Measurements from ENCODE around the gene SPTBN2. TPM values are rescaled to one million over a fixed set of nuclear protein-coding genes. Genes with fewer than 3 reads are reported as not detected.

SPTBN2 gene
- total and polyA plus RNA-seq, 3 donors from 2014 or later = 116 to 239 (median 159) TPM

DNA sequence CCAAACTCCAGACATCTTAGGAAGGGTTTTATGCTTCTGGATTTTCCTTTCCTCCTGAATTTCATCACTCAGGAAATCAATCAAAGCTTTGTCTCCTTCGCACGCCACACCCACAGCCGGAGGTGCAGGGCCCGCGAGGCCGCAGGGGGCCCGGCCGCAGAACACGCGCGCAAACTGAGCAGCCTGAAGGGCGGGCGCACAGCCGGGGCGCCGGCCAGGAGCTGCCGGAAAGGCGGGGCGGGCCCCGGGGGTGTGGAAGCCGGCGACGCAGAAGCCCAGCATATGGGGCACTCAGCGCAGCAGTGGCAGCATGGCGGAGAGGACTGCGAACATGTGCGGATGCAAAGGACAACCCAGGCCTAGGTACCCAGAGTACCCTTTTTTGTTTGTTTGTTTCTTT, 33.1 kb upstream of the SPTBN2 start:
- 57 to 90% methylated on average over 22 to 27 of the region's 27 CpGs for WGBS, 2 donors
- Histone ChIP-seq H3K4me1 (no peaks in the 10 kb centered on the region), H3K27ac (no peak overlapping the region), H3K4me3 (peak overlapping the region in 1 of 2 donors; percentile 13), H3K36me3 (ENCODE audit: low read depth, missing control alignments) (no peaks in the 10 kb centered on the region), H3K27me3 (no peaks in the 10 kb centered on the region), H3K9me3 (no peaks in the 10 kb centered on the region)
- no peak for TF ChIP-seq POLR2A (IDR thresholded peaks at IDR 0.05)
- TF ChIP-seq, protein P1, sequence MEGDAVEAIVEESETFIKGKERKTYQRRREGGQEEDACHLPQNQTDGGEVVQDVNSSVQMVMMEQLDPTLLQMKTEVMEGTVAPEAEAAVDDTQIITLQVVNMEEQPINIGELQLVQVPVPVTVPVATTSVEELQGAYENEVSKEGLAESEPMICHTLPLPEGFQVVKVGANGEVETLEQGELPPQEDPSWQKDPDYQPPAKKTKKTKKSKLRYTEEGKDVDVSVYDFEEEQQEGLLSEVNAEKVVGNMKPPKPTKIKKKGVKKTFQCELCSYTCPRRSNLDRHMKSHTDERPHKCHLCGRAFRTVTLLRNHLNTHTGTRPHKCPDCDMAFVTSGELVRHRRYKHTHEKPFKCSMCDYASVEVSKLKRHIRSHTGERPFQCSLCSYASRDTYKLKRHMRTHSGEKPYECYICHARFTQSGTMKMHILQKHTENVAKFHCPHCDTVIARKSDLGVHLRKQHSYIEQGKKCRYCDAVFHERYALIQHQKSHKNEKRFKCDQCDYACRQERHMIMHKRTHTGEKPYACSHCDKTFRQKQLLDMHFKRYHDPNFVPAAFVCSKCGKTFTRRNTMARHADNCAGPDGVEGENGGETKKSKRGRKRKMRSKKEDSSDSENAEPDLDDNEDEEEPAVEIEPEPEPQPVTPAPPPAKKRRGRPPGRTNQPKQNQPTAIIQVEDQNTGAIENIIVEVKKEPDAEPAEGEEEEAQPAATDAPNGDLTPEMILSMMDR (IDR thresholded peaks at IDR 0.05) = no peak
- DNase-seq = no peak
- intact Hi-C loops (cut with DNase I; ENCODE audit: low total_unique reads) = no loop called here

DNA sequence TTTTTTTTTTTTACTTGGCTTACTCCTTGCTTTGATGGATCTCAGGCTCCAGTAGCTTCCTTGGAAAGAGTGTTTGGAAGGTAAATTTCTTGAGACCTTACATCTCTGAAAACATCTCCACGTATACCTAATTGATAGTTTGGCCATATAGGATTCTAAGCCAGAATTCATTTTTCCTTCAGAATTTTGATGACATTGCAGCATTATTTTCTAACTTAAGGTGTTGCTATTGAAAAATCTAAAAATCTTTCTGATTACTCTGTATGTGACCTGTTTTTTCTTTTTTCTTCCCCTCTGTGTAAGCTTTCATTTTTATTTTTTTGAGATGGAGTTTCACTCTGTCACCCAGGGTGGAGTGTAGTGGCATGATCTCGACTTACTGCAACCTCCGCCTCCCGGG, 23.1 kb upstream of the SPTBN2 start:
- Histone ChIP-seq H3K36me3 (ENCODE audit: low read depth, missing control alignments) (no peaks in the 10 kb centered on the region), H3K4me3 (no peak overlapping the region), H3K9me3 (no peaks in the 10 kb centered on the region), H3K27ac (no peak overlapping the region), H3K27me3 (no peaks in the 10 kb centered on the region), H3K4me1 (no peaks in the 10 kb centered on the region)
- TF ChIP-seq, protein P1 (IDR thresholded peaks at IDR 0.05) = no peak
- TF ChIP-seq POLR2A (IDR thresholded peaks at IDR 0.05) = no peak
- intact Hi-C loops (cut with DNase I; ENCODE audit: low total_unique reads) = no loop called here
- DNase-seq = no peak
- 91 to 96% methylated on average over 4 of the region's 4 CpGs for WGBS, 2 donors

DNA sequence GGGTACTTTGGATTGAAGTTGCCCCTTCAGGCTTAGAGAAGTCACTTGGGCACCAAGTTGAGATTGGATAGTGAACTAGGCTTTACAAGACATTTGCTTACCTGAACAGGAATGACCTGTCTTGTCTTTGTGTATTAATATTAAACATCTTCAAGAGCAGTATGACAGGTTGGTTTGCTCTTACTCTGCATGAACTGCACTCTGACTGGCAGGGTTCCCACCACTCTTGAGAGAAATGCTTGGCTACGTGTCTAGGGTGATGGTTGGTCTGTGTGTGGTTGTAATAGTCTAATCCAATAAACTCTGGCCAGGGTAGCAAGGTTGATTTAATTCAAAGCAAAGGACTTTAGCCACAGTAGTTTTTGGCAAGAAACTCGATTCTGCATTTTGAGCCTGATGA, 20.1 kb upstream of the SPTBN2 start:
- Histone ChIP-seq H3K27me3 (no peaks in the 10 kb centered on the region), H3K4me3 (no peak overlapping the region), H3K36me3 (ENCODE audit: low read depth, missing control alignments) (no peaks in the 10 kb centered on the region), H3K4me1 (no peaks in the 10 kb centered on the region), H3K9me3 (no peaks in the 10 kb centered on the region), H3K27ac (no peak overlapping the region)
- DNase-seq = no peak
- intact Hi-C loops (cut with DNase I; ENCODE audit: low total_unique reads) = no loop called here
- TF ChIP-seq POLR2A (IDR thresholded peaks at IDR 0.05) = no peak
- TF ChIP-seq, protein P1 (IDR thresholded peaks at IDR 0.05) = no peak
- 89 to 92% methylated on average over 2 of the region's 2 CpGs for whole genome bisulfite sequencing, 2 donors

DNA sequence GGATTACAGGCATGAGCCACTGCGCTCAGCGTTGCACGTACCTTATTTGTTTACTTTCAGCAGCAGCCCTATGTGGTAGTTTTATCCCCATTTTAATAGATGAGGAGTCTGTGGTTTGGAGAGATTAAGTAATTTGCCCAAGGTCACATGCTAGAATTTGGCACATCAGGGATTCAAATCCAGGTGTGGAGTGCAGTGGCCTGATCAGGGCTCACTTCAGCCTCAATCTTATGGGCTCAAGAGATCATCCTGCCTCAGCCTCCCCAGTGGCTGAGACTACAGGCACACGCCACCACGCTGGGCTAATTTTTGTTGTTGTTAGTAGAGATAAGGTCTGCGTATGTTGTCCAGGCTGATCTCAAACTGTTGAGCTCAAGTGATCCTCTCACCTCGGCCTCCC, 18.5 kb upstream of the SPTBN2 start:
- Histone ChIP-seq H3K36me3 (ENCODE audit: low read depth, missing control alignments) (no peaks in the 10 kb centered on the region), H3K27me3 (no peaks in the 10 kb centered on the region), H3K4me3 (no peak overlapping the region), H3K4me1 (peaks cover 9% of the 10 kb centered on the region), H3K9me3 (no peaks in the 10 kb centered on the region), H3K27ac (no peak overlapping the region)
- TF ChIP-seq POLR2A (IDR thresholded peaks at IDR 0.05) = no peak
- TF ChIP-seq, protein P1 (IDR thresholded peaks at IDR 0.05) = no peak
- WGBS, 2 donors = 70 to 79% methylated on average over 7 of the region's 7 CpGs
- intact Hi-C loops (cut with DNase I; ENCODE audit: low total_unique reads) = no loop called here
- no peak for DNase-seq

All from testis (tissue), 3 donors.